DMS114 treated with DMSO at 0.1 percent for 48 hours (cell line): ENCODE measurements around the gene SLC10A2.

Experiments used
- DNase-seq: peaks from one replicate; lab custom pipeline; 2025; ENCODE audit not compliant: unreplicated experiment; lab: John Stamatoyannopoulos, UW

Gene SLC10A2

GRCh38 chr13:103055166-103055565 lies 11.1 kb downstream of the SLC10A2 start:
- no peak for DNase-seq

DNA sequence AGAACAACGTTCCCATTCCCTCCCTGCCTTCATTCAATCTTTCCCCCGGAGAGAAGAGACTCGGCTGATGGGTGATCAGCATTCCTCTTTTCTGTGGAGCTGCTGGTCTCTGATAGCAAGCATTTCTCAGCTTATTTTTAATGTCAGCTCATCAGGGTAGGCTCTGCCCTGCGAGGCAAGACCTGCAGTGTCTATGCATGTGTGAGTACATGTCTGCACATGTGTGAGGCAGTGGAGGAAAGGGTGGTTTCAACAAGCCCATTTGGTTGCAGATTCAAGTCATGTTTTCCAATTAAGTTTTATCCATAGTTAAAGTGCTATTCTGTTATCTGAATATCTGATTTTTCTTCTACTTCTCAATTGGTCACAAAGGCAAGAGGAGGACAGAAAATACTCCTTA lies 19.5 kb downstream of the SLC10A2 start:
- no peak for DNase-seq

GRCh38 chr13:103044056-103044455 lies 22.2 kb downstream of the SLC10A2 start:
- DNase-seq, result no peak

- no peak for DNase-seq
These were observed 26.2 kb downstream of the SLC10A2 start for GRCh38 chr13:103040006-103040405.

DNA sequence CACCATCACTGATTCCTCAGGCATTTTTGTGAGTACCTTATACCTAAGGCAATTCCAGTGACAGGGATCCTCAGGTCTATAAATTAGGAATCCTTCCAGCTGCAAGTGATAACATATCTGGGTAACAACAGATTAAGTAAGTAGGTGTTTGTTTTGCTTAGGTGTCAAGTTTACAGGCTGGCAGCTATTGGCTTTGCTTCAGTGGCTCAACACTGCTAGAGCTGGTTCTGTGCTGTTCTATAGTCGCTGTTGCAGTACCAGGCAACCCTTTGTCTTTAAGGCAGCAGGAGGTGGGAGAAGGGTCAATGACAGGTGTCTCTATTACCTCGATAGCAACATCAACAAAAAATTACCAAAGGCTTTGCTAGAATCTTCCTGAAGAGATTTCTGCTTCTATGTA lies 27.0 kb downstream of the SLC10A2 start:
- DNase-seq, result no peak

GRCh38 chr13:103036268-103036667 lies 29.9 kb downstream of the SLC10A2 start:
- DNase-seq, result no peak

- DNase-seq, result no peak
These were observed 32.2 kb downstream of the SLC10A2 start for GRCh38 chr13:103033999-103034398.

DNA sequence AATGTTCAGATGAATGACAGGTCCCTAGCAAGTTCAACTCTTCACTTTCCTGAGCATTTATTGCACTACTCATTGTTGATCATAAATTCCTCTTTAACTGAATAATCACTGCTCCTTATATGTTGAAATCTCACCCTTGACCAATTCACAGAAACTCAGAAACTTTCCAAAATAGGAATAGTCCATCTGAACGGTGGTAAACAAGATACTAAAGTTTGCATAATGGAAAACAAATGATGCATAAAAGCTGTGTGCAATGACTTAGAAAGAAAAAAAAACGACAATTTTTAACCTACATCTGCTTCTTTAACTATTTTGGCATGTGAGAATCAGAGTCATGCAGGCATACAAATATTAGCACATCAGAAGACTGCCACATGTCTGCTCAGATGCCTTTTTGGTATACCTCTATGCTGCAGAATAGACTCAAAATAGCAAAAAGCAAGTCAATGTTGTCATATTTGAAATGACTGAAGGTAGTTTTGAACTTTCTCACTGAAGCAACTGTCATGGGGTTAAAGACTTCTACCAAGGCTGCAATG lies 34.8 kb downstream of the SLC10A2 start:
- no peak for DNase-seq

- no peak for DNase-seq
These were observed 35.4 kb downstream of the SLC10A2 start for GRCh38 chr13:103030776-103031175.

GRCh38 chr13:103029798-103030197 lies 36.4 kb downstream of the SLC10A2 start:
- no peak for DNase-seq

DNA sequence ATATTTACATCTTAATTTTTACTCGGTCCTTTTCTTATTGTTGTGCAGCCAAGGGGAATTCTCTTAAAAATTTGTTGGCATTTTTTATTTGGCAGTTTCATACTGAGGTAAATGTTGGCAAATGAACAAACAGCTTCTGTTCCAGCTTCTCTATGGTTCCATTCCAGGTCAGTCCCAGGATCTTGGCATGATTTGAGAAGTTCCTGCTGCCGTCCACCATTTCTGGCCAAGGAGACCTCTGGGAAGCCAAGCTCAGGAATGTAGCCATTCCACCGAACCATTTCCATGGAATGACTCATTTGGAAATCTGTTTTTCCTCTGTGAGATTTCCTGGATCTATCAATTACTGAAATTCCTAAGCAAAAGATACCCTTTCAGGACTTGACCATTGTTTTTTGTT lies 43.9 kb downstream of the SLC10A2 start:
- DNase-seq, result no peak

DNA sequence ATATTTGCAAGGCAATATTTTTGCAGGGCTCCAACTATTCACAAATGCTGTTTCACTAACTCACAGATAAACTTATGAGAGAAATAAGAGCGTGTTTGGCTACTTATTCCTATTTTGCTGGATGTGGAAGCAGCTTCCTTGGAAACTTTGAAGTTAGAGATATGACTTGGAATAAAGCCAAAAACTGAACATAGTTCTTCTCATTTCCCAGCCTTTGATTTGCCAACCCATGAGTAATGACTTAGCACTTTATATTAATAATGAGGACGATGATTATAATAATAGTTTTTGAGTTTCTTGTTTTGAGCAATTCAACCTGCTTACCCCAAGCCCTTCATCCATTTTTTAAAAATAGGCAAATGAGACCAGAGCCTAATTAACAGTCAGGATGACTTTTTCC lies 47.7 kb downstream of the SLC10A2 start:
- no peak for DNase-seq

GRCh38 chr13:103012646-103013045 lies 53.6 kb downstream of the SLC10A2 start:
- DNase-seq, result no peak

DNA sequence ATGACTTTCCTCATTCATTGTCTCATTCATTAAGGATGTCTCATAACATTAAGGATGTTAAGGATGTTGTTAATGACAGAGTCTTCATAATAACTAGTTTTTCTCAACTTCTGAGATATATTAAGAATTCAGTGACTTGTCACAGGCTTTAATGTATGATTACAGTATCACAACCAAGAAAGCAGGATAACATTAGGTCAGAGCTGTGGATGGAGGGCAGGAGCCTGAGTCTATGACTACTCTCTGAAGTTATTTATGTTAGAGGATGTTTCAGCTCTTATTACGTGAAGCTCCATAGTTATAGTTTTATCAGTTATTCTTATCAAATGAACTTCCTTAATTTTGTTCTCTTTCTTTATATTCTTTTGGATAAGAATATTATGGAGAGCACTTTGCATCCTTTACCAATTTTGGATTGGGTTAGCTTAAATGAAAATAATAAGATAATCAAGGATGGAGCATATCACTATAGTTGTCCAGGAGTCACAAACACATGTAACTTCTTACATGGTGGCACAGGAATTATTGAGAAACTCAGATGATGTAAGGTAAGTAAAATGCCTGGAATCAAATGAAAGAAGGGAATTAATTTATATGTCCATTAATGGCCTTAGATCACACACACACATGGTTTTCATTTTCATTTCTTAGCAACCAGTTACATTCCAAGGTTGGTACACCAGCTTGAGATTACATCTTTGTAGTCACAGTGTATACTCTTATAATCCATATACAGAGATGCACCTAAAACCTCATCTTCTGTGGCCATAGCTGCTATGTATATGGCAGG lies 57.0 kb downstream of the SLC10A2 start:
- DNase-seq, result no peak

- DNase-seq, result no peak
These were observed 58.8 kb downstream of the SLC10A2 start for GRCh38 chr13:103007427-103007762.

DNA sequence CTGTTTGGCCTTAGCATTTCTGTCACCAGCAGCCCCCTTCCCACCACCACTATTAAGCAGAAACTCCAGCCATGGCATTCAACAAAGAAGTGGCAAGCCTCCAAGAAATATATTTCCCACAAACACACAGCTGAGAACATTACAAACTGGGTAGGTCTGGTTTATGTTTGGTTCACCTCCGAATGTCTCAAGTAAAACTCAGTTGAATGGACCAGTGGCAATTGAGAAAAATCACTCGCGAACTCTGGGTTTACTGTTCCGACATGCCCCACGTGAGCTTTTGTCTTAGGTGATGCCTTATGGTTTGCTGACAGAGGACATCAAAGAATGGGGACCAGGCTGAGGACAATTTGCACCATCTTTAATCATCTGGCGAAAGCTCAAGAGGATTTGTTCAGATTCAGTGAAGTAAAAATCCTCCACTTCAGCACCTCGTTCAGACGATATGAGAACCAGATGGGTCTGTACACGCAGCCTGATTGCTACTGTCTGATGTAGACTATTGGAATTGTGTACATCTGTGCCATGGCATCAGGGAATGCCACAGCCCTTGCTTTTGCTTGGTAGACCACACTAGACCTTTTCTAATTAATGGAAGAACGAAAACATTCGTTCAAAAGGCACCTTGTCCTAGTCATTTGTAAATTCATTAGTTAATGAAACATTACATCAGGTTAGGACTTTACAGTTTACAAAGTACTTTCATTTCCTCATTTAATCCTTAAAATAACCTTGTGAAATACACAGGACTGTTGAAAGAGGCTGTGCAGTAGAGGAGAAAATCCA lies 59.4 kb downstream of the SLC10A2 start:
- DNase-seq, result no peak

- no peak for DNase-seq
These were observed 61.4 kb downstream of the SLC10A2 start for GRCh38 chr13:103004661-103005345.

DNA sequence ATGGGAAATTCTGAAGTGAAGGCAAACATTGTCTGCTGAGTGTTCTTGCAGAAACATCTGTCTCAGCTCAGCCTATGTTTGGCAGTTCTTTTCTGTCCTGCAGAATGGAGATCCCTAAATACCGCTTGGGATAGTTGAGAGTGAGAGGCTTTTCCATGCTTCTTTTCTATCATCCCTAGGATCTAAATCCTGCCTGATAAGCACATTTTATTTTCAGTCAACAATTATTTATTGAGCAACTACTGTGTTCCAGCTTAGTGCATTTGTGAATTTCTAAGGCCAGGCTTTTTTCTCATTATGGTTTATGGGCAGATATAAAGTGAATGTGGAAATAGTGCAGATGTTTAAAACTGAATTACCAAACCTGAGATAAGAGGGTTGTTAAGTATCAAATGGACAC lies 62.6 kb downstream of the SLC10A2 start:
- DNase-seq, result no peak

DNA sequence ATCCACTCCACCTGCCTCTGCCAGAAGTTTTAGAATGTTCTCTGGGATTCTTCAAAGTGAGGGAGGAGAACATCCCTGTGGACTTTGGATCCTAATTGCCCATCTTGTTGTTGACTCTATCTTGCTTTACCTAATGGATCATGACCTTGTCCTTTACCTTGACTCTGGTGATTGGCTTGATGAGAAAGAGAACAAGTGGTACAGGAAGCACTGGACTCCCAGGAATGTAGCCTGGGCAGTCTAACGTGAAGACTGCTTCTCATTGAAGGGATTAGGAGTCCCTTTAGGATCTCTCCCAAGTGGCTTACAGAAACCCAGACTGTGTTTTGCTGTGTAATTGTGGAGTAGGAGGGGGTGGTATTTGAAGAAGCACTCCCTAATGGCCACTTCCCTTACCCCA lies 63.9 kb downstream of the SLC10A2 start:
- no peak for DNase-seq

GRCh38 chr13:103000157-103000556 lies 66.1 kb downstream of the SLC10A2 start:
- DNase-seq, result no peak

DNA sequence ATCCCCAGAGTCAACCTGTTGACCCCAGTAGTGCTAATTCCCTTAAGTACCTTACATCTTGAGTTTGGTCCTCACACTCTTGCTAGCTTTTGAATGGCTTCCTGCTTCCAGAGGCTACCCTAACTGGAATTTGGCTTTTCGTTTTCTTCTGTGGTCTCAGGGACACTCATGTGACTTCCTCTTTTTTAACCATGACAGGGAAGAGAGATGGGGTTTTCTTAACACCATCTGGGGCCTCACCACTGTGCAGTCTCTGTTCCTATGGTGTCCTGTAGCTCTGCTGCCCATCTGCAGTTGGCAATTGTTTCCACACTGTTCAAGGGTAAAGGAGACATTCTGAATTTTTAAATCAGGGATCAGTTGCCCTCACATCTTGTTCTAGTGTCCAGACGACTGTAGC lies 66.7 kb downstream of the SLC10A2 start:
- no peak for DNase-seq
